HG02798 (cell line): ENCODE measurements around the gene GRB10.

Experiments
- ATAC-seq: cut with Tn5 transposase; IDR thresholded peaks from one replicate; pipeline ENCODE4 v1.9.1; 2021; ENCODE audit warnings: mild to moderate bottlenecking; ENCODE audit not compliant: unreplicated experiment, poor library complexity

The GRB10 gene

GRCh38 chr7:50782375-50783208 lies at the start of gene GRB10:
TSS of gene GRB10 (minus strand) at chr7:50782896. CDS start at chr7:50732322, 50,574 bp downstream.
- ATAC-seq, result no peak

- ATAC-seq, result no peak
These were observed 46.1 kb upstream of the GRB10 start for GRCh38 chr7:50828801-50829200.

GRCh38 chr7:50828116-50828515 lies 45.4 kb upstream of the GRB10 start:
- no peak for ATAC-seq

- ATAC-seq, result no peak
These were observed 44.6 kb upstream of the GRB10 start for GRCh38 chr7:50827281-50827680.

- ATAC-seq, result no peak
These were observed 43.9 kb upstream of the GRB10 start for GRCh38 chr7:50826371-50827172.

- ATAC-seq, result no peak
These were observed 42.8 kb upstream of the GRB10 start for GRCh38 chr7:50825465-50825864.

GRCh38 chr7:50824882-50825281 lies 42.2 kb upstream of the GRB10 start:
- ATAC-seq, result no peak

- no peak for ATAC-seq
These were observed 40.0 kb upstream of the GRB10 start for GRCh38 chr7:50822706-50823105.

- no peak for ATAC-seq
These were observed 39.4 kb upstream of the GRB10 start for GRCh38 chr7:50822110-50822509.

GRCh38 chr7:50821457-50822008 lies 38.8 kb upstream of the GRB10 start:
- no peak for ATAC-seq

GRCh38 chr7:50818324-50818723 lies 35.6 kb upstream of the GRB10 start:
- no peak for ATAC-seq

- ATAC-seq, result no peak
These were observed 34.9 kb upstream of the GRB10 start for GRCh38 chr7:50817561-50817960.

- no peak for ATAC-seq
These were observed 32.4 kb upstream of the GRB10 start for GRCh38 chr7:50815138-50815537.

- no peak for ATAC-seq
These were observed 31.5 kb upstream of the GRB10 start for GRCh38 chr7:50814166-50814565.

- ATAC-seq, result no peak
These were observed 30.3 kb upstream of the GRB10 start for GRCh38 chr7:50812841-50813475.

- ATAC-seq, result no peak
These were observed 29.4 kb upstream of the GRB10 start for GRCh38 chr7:50812094-50812493.

GRCh38 chr7:50808282-50808888 lies 25.7 kb upstream of the GRB10 start:
- no peak for ATAC-seq

GRCh38 chr7:50807026-50807730 lies 24.5 kb upstream of the GRB10 start:
- ATAC-seq, result no peak

GRCh38 chr7:50806143-50806542 lies 23.4 kb upstream of the GRB10 start:
- no peak for ATAC-seq
